Measurements from ENCODE around the gene ZMYM5. TPM values are rescaled to one million over a fixed set of nuclear protein-coding genes. Genes with fewer than 3 reads are reported as not detected.
"Not testable (repeated sequence)": the region's sequence is repeated elsewhere in the genome, so short reads cannot be mapped to it uniquely, and the experiment has no call there.

Gene ZMYM5
- total and polyA plus RNA-seq, 9 of the 15 experiments (the other 6 are each of a cell fraction or from before 2014, with no cell fraction given): 5.4 to 11.9 (median 7.8) TPM

DNA sequence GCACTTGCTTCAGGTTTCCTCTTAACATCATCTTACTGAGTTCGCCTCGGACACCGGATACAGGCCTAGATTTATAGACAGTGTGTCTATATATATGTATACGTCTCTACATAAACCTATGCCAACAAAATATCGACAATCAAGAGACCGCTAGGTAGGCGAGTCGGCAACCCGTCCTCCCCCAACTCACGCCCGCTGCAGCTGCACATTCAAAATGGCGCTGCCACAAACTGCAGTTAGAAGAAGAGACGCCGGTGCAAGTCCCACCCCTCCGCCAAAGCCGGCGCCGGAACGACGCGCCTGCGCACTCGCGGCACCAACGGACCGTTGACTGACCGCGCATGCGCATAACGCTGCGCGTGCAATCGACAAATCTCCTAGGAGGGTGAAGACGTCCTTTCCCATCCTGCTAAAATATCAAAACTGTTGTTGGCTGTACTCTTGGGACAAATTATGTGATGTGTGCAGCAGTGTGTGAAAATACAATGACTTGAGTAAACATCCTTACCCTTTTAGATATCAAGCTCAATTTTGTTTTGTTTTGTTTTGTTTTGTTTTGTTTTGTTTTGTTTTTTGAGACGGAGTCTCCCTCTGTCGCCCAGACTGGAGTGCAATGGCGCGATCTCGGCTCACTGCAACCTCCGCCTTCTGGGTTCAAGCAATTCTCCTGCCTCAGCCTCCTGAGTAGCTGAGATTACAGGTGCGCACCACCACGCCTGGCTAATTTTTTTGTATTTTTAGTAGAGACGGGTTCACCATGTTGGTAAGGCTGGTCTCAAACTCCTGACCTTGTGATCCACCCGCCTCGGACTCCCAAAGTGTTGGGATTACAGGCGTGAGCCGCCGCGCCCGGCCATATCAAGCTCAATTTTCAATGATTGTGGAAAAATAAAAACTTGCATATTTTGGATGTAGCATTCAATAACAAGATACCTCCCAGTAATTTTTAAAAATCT is 80.4 kb downstream of the ZMYM5 start, which contains the start of gene PSPC1:
TSS of gene PSPC1 (minus strand) at position 219 of the 956 bp plus-strand sequence. CDS start at position 31, 188 bp downstream.
- CTCF ChIA-PET (ENCODE audit: low intra/inter-chr PET ratio); H3K27me3 ChIP-seq (ENCODE audit: control insufficient read depth in 2 of 2, insufficient read depth in 2 of 2, low read length in 2 of 2); H3K9me3 ChIP-seq (replicated peaks; ENCODE audit: control insufficient read depth, insufficient read depth, low read depth, low read length); H3K36me3 ChIP-seq (ENCODE audit: control insufficient read depth, insufficient read depth, low read length); H4K20me1 ChIP-seq (replicated peaks; ENCODE audit: control insufficient read depth, insufficient read depth, low read length); H3K4me1 ChIP-seq (replicated peaks in 1 of 2; ENCODE audit: control insufficient read depth in 2 of 2, insufficient read depth in 2 of 2, low read length in 2 of 2); in situ Hi-C loops (cut with MboI); H3K9me1 ChIP-seq (ENCODE audit: control insufficient read depth, insufficient read depth, low read length): not testable (repeated sequence)
- peak within 1 kb of the TSS; percentile 90 for H3K4me3 ChIP-seq
- POLR2A ChIA-PET: interaction anchor here (0.6 to 1.7 kb wide), 5 partner anchors 8 to 31 kb away, joined by 3 to 11 read pairs (median 3); no protein-coding TSS in a partner anchor
- DNase-seq (ENCODE audit: extremely low read depth in 1 of 4, low spot score in 3 of 4) (peak; percentile 91 to 93 (median 92)), ATAC-seq (peak; percentile 91), FAIRE-seq (peak; percentile 96)
- H3K79me2 ChIP-seq (ENCODE audit: control insufficient read depth, insufficient read depth, low read length): peaks cover 24% of the 10 kb centered on the region
- WGBS (ENCODE audit: insufficient coverage, low coverage, missing lambda C conversion rate): 18% methylated on average over 40 of the region's 50 CpGs
- peak within 1 kb of the TSS; percentile 87 for H3K4me2 ChIP-seq (ENCODE audit: insufficient read depth, low read length)
- H3K9ac ChIP-seq (ENCODE audit: insufficient read depth in 1 of 2, low read depth in 2 of 2, low read length in 2 of 2): peak within 1 kb of the TSS; percentile 94 to 95
- peak within 1 kb of the TSS; percentile 95 for H3K27ac ChIP-seq (ENCODE audit: extremely low read depth, low read depth, low read length)
- peak within 1 kb of the TSS; percentile 93 for H2AFZ ChIP-seq (ENCODE audit: low read depth, low read length)
- intact Hi-C loops (cut with micrococcal nuclease): loop anchor here (10.0 kb wide), 1 partner anchor 82 kb away; the partner anchor contains the start of gene ZMYM5
- BruUV-seq (replicated peaks): TSS peak; percentile 97
- TF ChIP-seq SMARCA5 (IDR thresholded peaks at IDR 0.05): peak; percentile 48; the same call in 1 of the 2 replicates
- TF ChIP-seq MEIS2 (IDR thresholded peaks at IDR 0.05; ENCODE audit: partially characterized antibody): peak; percentile 93
- 0 out of 2 replicates have a peak, but pooled peaks have one; percentile 29 for TF ChIP-seq PHB (CRISPR knock-in tag; IDR thresholded peaks at IDR 0.05)
- TF ChIP-seq ATF7 (IDR thresholded peaks at IDR 0.05): 0 out of 2 replicates have a peak, but pooled peaks have one; percentile 38
- TF ChIP-seq POLR2H (tag; IDR thresholded peaks at IDR 0.05; ENCODE audit: low read depth): peak; percentile 94
- peak; percentile 61; the same call in 1 of the 2 replicates for TF ChIP-seq PHF8 (IDR thresholded peaks at IDR 0.05; ENCODE audit: borderline replicate concordance, low read length)
- TF ChIP-seq, protein P1, sequence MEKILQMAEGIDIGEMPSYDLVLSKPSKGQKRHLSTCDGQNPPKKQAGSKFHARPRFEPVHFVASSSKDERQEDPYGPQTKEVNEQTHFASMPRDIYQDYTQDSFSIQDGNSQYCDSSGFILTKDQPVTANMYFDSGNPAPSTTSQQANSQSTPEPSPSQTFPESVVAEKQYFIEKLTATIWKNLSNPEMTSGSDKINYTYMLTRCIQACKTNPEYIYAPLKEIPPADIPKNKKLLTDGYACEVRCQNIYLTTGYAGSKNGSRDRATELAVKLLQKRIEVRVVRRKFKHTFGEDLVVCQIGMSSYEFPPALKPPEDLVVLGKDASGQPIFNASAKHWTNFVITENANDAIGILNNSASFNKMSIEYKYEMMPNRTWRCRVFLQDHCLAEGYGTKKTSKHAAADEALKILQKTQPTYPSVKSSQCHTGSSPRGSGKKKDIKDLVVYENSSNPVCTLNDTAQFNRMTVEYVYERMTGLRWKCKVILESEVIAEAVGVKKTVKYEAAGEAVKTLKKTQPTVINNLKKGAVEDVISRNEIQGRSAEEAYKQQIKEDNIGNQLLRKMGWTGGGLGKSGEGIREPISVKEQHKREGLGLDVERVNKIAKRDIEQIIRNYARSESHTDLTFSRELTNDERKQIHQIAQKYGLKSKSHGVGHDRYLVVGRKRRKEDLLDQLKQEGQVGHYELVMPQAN (IDR thresholded peaks at IDR 0.05; ENCODE audit: borderline replicate concordance): peak; percentile 18; the same call in 1 of the 2 replicates
- peak; percentile 42 for TF ChIP-seq ARID1B (IDR thresholded peaks at IDR 0.05)
- 0 out of 2 replicates have a peak, but pooled peaks have one; percentile 15 for TF ChIP-seq DPF2 (IDR thresholded peaks at IDR 0.05)
- 0 out of 2 replicates have a peak, but pooled peaks have one; percentile 44 for TF ChIP-seq EHMT2 (IDR thresholded peaks at IDR 0.05)
- TF ChIP-seq, protein P2, sequence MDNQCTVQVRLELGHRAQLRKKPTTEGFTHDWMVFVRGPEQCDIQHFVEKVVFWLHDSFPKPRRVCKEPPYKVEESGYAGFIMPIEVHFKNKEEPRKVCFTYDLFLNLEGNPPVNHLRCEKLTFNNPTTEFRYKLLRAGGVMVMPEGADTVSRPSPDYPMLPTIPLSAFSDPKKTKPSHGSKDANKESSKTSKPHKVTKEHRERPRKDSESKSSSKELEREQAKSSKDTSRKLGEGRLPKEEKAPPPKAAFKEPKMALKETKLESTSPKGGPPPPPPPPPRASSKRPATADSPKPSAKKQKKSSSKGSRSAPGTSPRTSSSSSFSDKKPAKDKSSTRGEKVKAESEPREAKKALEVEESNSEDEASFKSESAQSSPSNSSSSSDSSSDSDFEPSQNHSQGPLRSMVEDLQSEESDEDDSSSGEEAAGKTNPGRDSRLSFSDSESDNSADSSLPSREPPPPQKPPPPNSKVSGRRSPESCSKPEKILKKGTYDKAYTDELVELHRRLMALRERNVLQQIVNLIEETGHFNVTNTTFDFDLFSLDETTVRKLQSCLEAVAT (IDR thresholded peaks at IDR 0.05): 0 out of 4 replicates have a peak, but pooled peaks of 1 of the 2 experiments have one; percentile 28
- TF ChIP-seq SMAD1 (IDR thresholded peaks at IDR 0.05; ENCODE audit: low read depth, low read length, partially characterized antibody): peak; percentile 60
- TF ChIP-seq CXXC5 (CRISPR knock-in tag; IDR thresholded peaks at IDR 0.05): peak; percentile 57
- TF ChIP-seq, protein P3, sequence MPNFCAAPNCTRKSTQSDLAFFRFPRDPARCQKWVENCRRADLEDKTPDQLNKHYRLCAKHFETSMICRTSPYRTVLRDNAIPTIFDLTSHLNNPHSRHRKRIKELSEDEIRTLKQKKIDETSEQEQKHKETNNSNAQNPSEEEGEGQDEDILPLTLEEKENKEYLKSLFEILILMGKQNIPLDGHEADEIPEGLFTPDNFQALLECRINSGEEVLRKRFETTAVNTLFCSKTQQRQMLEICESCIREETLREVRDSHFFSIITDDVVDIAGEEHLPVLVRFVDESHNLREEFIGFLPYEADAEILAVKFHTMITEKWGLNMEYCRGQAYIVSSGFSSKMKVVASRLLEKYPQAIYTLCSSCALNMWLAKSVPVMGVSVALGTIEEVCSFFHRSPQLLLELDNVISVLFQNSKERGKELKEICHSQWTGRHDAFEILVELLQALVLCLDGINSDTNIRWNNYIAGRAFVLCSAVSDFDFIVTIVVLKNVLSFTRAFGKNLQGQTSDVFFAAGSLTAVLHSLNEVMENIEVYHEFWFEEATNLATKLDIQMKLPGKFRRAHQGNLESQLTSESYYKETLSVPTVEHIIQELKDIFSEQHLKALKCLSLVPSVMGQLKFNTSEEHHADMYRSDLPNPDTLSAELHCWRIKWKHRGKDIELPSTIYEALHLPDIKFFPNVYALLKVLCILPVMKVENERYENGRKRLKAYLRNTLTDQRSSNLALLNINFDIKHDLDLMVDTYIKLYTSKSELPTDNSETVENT (CRISPR knock-in tag; IDR thresholded peaks at IDR 0.05): 0 out of 2 replicates have a peak, but pooled peaks have one; percentile 2
- 0 out of 2 replicates have a peak, but pooled peaks have one; percentile 37 for TF ChIP-seq ZNF766 (CRISPR knock-in tag; conservative IDR thresholded peaks at IDR 0.05)
